Measurements from ENCODE around the gene KIAA1671. TPM values are rescaled to one million over a fixed set of nuclear protein-coding genes. Genes with fewer than 3 reads are reported as not detected.

KIAA1671 gene
- total RNA-seq, 3 donors from 2014 or later, result 71.3 to 131 (median 88.9) TPM

DNA sequence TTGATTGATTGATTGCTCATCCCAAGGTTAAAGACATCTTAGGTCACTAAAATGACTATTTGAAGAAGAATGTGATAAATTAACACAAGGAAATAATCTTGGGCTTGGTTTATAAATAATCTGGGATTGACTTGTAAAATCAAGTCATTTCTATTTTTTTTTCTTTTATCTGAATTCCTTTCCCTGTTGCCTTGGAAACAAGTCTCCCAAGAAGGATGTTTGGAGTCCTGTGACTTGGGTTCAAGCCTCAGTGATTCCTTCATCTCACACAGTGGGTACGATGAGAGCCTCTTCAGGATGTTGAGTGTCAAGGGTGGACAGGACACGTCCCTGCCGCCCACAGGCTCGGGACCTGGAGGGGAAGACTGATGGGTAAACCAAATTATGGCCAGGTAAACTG lies 149.0 kb downstream of the KIAA1671 start:
- no peaks in the 10 kb centered on the region for H3K4me1 ChIP-seq (ENCODE audit: low read depth)
- no peaks in the 10 kb centered on the region for H3K9me3 ChIP-seq
- intact Hi-C loops (cut with DNase I, micrococcal nuclease), result no loop called here
- ATAC-seq, result no peak
- DNase-seq, result no peak
- TF ChIP-seq CTCF (IDR thresholded peaks at IDR 0.05), result no peak
- no peaks in the 10 kb centered on the region for H3K36me3 ChIP-seq (ENCODE audit: low read depth)
- no peak overlapping the region for H3K4me3 ChIP-seq

GRCh38 chr22:25101986-25102385 lies 149.5 kb downstream of the KIAA1671 start:
- ATAC-seq (no peak), DNase-seq (no peak)
- intact Hi-C loops (cut with DNase I, micrococcal nuclease), result no loop called here
- TF ChIP-seq CTCF (IDR thresholded peaks at IDR 0.05), result no peak
- no peaks in the 10 kb centered on the region for H3K36me3 ChIP-seq (ENCODE audit: low read depth)
- no peak overlapping the region for H3K4me3 ChIP-seq
- no peaks in the 10 kb centered on the region for H3K9me3 ChIP-seq
- H3K4me1 ChIP-seq (ENCODE audit: low read depth), result no peaks in the 10 kb centered on the region

- Histone ChIP-seq H3K9me3 (no peaks in the 10 kb centered on the region), H3K4me1 (ENCODE audit: low read depth) (no peaks in the 10 kb centered on the region), H3K36me3 (ENCODE audit: low read depth) (no peaks in the 10 kb centered on the region), H3K4me3 (no peak overlapping the region)
- no peak for TF ChIP-seq CTCF (IDR thresholded peaks at IDR 0.05)
- intact Hi-C loops (cut with DNase I, micrococcal nuclease), result no loop called here
- DNase-seq, result no peak
- ATAC-seq, result no peak
Observed at GRCh38 chr22:25102722-25103121, 150.2 kb downstream of the KIAA1671 start.

DNA sequence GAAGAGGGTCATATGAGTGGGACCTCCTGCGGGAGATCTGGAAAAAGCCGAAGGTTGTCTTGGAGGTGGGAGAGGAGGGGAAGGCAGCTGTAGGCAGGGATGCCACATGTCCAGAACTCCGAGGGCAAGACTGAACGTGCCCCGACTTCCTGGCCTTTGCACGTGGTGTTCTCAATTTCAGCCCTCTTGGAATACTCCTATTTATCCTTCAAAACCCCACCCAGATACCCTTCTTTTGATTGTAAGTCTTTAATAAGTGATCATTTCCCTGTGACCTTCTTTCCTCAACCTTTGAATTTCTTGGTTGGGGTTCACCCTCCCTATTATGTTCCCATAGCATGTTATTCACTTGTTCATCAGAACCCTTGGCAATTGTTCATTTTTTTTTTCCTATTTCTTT lies 151.9 kb downstream of the KIAA1671 start:
- Histone ChIP-seq H3K4me3 (no peak overlapping the region), H3K4me1 (ENCODE audit: low read depth) (no peaks in the 10 kb centered on the region), H3K36me3 (ENCODE audit: low read depth) (no peaks in the 10 kb centered on the region), H3K9me3 (no peaks in the 10 kb centered on the region)
- TF ChIP-seq CTCF (IDR thresholded peaks at IDR 0.05), result no peak
- intact Hi-C loops (cut with DNase I, micrococcal nuclease), result no loop called here
- no peak for DNase-seq
- no peak for ATAC-seq

DNA sequence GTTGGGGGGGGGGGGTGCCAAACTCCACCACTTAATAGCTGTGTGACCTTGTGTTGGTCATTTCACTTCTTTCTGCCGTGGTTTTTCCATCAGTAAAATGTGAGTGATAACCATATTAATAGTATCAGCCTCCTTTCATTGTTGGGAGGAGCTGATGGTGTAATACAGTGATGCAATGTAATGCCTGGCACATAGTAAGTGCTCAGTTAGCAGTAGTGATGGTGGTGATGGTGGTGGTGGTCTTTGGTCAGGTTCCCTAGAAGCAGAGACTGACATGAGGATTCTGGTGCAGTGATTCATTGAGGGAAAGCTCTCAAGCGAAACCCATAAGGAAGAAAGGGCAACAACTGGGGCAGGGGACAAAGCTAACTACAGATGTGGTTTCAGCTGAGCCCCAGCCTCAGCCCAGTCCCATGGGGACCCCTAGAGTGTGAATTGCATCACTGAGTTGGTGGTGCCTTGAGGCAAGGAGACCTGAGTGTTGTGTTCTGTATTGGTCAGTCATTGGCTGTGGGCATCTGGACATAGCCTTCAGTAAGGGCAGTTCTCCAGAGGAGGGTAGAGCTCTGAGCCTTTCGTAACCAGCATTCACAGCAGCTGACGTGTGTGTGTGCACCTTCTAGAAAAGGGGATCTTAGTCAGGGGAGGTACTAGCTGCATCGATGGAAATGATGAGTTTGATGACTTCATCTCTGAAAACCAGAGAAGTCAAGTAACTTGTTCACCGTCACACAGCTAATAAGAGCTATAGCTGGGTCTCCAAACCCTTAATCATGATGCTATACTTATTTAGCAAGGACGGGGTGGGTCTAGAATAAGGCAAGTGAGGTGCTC lies 153.5 kb downstream of the KIAA1671 start:
- DNase-seq (no peak), ATAC-seq (no peak)
- intact Hi-C loops (cut with DNase I, micrococcal nuclease), result no loop called here
- H3K4me1 ChIP-seq (ENCODE audit: low read depth), result peaks cover 6% of the 10 kb centered on the region
- H3K36me3 ChIP-seq (ENCODE audit: low read depth), result no peaks in the 10 kb centered on the region
- TF ChIP-seq CTCF (IDR thresholded peaks at IDR 0.05), result no peak
- no peaks in the 10 kb centered on the region for H3K9me3 ChIP-seq
- no peak overlapping the region for H3K4me3 ChIP-seq
